HG03521 (cell line): ENCODE results near the gene GFY.
A peak's percentile ranks its signal among the peaks of the same experiment; 100 is the strongest.
"Not testable (repeated sequence)": the region's sequence is repeated elsewhere in the genome, so short reads cannot be mapped to it uniquely, and the experiment has no call there.

Experiments used
- ATAC-seq: cut with Tn5 transposase; IDR thresholded peaks from one replicate; pipeline ENCODE4 v1.9.1; 2021; ENCODE audit warnings: mild to moderate bottlenecking, moderate library complexity; ENCODE audit not compliant: unreplicated experiment

The GFY gene

DNA sequence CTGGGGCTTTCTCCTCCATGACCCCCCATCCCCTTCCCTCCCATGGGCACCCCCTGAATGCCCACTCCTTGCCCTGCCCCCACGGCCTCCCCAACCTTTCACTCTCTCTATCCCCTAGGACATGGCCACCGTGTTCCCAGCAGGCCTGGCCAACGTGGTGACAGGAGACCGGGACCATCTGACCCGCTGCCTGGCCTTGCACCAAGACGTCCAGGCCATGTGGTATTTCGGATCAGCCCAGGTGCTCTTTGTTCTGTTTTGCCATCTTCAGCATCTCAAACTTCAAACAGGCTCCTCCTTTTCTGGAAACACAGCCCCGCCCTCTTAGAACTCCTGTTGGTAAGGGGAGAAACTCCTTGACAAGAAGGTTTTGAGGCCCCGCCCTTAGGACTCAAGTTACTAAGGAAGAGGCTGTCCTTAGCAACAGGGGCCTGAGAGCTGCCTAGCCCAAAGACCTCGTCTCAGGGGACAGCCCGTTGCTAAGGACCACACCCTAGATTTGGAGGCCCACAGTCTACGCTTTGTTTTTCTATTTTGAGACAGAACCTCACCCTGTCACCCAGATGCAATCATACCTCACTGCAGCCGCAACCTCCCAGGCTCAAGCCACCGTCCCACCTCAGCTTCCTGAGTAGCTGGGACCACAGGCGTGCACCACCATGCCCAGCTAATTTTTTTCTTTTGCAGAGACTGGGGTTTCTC is 43.7 kb downstream of the GFY start:
- peak; percentile 56 for ATAC-seq

DNA sequence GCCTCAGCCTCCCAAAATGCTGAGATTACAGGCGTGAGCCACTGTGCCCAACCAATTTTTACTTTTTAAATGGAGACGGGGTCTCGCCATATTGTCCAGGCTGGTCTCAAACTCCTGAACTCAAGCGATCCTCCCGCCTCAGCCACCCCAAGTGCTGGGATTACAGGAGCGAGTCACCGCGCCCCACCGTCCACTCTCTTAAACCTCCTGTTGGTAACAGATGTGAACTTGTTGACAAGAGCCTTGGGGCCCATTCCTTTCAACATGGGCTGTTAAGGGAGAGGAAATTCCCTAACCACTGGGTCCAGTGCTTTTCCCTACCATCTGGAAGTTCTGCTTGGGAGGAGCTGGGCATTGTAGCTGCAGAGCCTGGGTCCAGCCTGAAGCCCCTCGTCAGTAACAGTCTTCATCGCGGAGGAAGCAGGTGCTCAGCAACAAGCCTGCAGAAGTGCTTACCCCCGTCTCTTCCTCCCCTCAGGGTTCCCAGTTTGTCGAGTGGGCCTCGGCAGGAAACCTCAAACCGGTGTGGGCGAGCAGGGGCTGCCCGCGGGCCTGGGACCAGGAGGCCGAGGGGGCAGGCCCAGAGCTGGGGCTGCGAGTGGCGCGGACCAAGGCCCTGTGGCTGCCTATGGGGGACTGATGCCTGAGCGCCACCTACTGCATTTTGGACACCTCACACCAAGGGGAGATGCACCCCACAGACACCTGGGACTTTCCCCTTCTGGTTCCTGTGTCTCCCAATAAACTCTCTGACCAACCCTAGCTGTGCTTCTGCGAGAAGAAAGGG is 44.8 kb downstream of the GFY start:
- ATAC-seq, result peak; percentile 38

DNA sequence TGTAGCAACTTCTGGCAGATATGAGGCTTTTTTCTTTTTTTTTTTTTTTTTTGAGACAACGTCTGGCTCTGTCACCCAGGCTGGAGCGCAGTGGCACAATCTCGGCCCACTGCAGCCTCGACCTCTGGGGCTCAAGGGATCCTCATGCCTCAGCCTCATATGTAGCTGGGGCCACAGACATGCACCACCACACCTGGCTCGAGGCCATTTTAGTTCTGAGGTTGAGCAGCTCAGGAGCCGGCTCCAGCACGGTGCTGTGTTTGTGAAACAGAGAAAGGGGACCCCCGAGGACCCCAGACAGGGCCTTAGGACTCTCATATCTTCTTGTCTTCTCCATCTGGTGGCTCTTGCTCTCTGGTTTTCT is 45.4 kb downstream of the GFY start:
- no peak for ATAC-seq

DNA sequence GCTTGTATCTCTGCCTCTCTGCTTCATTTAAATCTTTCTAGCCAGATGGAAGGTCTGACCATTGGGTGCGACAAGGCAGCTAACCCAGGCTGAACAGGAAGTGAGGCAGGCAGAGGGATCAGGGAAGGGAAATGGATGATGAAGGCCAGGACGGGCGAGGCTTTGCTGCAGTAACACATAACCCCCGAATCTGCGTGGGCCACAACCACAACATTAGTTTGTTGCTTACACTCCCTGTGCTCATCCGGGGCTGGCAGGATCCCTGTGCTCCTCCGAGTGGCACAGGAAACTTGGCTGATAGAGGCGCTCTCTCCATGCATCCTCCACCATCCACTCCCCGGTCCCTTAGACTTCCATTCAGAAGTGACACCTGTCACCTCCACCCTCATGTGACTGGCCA is 47.7 kb downstream of the GFY start:
- no peak for ATAC-seq

DNA sequence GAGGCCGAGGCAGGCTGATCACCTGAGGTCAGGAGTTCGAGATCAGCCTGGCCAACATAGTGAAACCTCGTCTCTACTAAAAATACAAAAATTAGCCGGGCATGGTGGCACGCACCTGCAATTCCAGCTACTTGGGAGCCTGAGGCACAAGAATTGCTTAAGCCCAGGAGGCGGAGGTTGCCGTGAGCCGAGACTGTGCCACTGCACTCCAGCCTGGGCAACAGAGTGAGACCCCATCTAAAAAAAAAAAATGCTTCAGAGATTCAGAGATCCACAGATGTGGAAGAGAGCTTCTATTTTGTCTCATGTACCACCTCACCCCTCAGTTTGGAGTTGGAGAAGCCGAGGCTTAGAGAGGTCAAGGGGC is 48.3 kb downstream of the GFY start:
- not testable (repeated sequence) for ATAC-seq

DNA sequence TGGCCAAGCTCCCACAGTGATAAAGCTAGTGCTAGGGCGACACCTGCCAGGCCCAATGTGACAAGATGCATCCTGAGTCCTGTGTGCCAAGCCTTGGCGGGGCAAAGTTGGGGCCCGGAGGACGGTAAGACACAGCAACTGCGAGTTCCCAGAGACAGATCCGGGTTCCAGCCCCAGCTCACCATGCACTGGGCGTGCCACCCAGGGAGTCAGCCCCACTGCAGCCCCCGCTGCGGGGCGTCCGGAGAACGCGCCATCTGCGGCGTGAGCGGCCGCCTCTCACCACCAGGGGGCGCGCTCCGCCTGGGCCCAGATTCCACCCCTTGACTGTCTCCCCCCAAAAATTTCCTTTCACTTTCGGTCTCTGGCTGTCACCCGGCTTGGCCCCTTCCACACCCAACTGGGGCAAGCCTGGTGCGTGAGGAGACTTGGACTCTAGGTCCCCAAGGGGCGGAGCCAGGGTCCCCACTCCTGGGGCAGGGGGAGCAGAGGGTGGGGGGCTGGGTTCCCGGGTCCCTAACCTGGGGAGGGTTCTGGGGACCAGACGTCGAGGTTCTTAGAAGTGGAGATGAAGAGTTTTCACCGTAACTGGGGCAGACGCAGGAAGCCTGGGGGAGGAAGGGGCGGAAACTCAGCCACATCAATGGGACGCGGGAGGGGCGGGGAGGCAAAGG is 48.8 kb downstream of the GFY start, which contains the start of gene FLT3LG:
TSS of gene FLT3LG (plus strand) at position 348 of the 674 bp plus-strand sequence. CDS start 425 bp downstream, outside the sequence.
- peak; percentile 43 for ATAC-seq

DNA sequence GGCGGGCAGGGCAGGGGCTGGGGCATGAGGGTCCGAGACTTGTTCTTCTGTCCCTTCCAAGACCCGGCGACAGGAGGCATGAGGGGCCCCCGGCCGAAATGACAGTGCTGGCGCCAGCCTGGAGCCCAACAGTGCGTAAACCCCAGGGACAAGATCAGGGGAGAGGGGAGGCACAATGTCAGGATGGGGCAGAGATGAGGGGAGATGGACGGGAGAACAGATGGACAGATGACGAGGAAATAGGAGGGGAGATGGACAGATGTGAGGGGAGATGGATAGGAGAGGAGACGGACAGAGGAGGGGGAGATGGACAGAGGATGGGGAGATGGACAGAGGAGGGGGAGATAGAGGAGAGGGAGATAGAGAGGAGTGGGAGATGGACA is 49.3 kb downstream of the GFY start:
- peak; percentile 2 for ATAC-seq

DNA sequence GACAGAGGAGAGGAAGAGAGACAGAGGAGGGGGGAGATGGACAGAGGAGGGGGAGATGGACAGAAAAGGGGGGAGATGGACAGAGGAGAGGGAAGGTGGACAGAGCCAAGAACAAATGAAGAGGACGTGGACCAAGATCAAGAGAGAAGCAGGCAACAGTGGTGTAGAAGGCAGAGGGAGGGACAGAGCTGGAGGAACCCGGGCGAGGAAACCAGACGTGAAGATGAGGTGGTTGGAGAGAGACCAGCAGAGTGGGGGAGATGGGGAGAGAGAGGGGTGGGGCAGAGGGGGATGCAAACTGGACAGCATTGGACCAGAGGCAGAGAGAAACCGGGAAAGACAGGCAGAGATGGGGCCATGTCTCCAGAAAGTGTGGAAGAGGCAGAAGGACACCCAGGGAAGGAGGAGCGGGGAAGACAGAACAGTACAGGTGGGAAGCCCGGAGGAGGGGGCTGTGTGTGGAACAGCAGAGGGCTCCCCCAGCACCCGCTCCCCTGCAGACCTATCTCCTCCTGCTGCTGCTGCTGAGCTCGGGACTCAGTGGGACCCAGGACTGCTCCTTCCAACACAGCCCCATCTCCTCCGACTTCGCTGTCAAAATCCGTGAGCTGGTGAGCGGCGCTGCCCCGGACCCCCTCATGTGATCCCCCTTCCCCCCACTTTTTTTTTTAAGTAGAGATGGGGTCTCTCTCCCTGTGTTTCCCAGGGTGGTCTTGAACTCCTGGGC is 50.2 kb downstream of the GFY start:
- ATAC-seq, result no peak

DNA sequence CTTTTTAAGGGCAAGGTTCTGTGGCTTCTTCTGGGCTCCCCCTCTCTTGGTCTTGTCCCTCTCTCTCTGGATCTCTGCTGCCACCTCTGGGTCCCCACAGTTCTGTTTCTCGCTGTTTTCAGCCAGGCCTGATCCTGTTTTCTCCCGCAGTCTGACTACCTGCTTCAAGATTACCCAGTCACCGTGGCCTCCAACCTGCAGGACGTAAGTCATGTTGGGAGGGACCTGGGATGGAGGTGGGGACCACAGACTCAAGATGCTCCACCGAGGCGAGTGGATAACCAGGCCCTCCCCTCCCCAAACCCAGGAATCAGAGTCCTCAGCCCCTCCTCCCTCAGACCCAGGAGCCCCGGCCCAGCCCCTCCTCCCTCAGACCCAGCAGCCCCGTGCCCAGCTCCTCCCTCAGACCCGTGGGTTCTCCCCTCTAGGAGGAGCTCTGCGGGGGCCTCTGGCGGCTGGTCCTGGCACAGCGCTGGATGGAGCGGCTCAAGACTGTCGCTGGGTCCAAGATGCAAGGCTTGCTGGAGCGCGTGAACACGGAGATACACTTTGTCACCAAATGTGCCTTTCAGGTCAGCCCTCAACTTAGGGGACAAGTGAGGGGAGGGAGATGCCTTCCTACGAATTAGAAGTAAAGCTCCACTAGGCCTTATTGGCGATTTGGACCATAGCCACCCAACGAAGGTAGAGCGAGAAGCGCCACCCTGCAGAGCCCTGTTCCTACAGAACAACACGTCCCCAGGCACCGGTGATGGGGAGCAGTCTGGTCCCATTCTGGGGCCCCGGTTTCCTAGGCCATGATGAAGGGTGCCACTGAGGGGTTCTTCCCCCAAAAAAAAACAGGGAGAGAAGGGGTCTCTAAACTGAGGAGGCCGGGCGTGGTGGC is 51.0 kb downstream of the GFY start:
- no peak for ATAC-seq
